ENCODE data around the gene SEMA4F. TPM values are rescaled to one million over a fixed set of nuclear protein-coding genes. Genes with fewer than 3 reads are reported as not detected.

Gene SEMA4F
- total RNA-seq, 1 experiment from 2014 or later: 6.6 TPM

DNA sequence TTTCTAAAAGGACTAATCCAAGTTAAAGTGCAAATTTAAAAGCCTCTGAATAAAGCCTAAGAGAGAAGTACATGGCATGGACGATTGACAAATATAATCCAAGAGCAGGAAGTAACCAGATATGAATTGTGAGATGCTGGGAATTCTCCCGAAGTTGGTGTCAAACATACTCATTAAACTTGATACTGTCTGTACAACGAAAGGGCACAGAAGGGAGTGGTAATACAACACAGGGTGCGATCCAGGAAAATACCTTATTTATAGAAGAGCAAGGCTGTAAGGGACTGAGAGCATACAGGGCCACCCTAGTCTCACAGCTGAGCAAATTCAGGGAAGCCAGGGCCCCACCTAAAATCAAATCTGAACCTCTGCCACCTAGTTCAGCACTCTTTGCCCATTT, 41.6 kb downstream of the SEMA4F start:
- Histone ChIP-seq H2BK120ac (ENCODE audit: low read depth, low read length, poor library complexity, severe bottlenecking) (no peak overlapping the region), H3K56ac (ENCODE audit: insufficient read length, low read depth, low read length) (no peak overlapping the region), H3T11ph (ENCODE audit: low read length) (no peak overlapping the region), H3K23me2 (ENCODE audit: insufficient read length, low read depth, low read length, poor library complexity, severe bottlenecking) (no peaks in the 10 kb centered on the region), H2BK15ac (ENCODE audit: low read depth, low read length) (no peak overlapping the region), H3K4me1 (ENCODE audit: insufficient read depth, low read length) (no peaks in the 10 kb centered on the region), H3K27ac (ENCODE audit: insufficient read length, low read depth, low read length) (no peak overlapping the region), H3K27me3 (ENCODE audit: insufficient read depth, low read length) (no peaks in the 10 kb centered on the region), H2BK5ac (ENCODE audit: insufficient read length, low read length) (no peak overlapping the region), H3K4ac (ENCODE audit: low read depth, low read length) (no peak overlapping the region), H4K5ac (ENCODE audit: insufficient read length, low read depth, low read length) (no peak overlapping the region), H3K14ac (ENCODE audit: insufficient read depth, low read length) (no peak overlapping the region), H3K4me2 (ENCODE audit: insufficient read depth, insufficient read length, low read length) (no peak overlapping the region), H3K79me1 (ENCODE audit: insufficient read depth, low read depth, low read length, poor library complexity, severe bottlenecking) (no peaks in the 10 kb centered on the region), H4K91ac (ENCODE audit: insufficient read length, low read depth, low read length) (no peak overlapping the region), H4K20me1 (ENCODE audit: control insufficient read depth, insufficient read depth, insufficient read length) (no peaks in the 10 kb centered on the region), H3K9me3 (ENCODE audit: control insufficient read depth, low read depth, low read length) (no peaks in the 10 kb centered on the region), H4K8ac (replicated peaks; ENCODE audit: insufficient read length, low read depth, low read length) (no peak overlapping the region), H2AK5ac (ENCODE audit: insufficient read length, low read length) (no peak overlapping the region), H3K79me2 (ENCODE audit: insufficient read depth, low read length) (no peaks in the 10 kb centered on the region), H3K23ac (ENCODE audit: insufficient read length, low read depth, low read length) (no peak overlapping the region), H2BK12ac (ENCODE audit: insufficient read length, low read depth, low read length) (no peak overlapping the region), H2AFZ (ENCODE audit: low read length) (no peak overlapping the region), H2BK20ac (ENCODE audit: low read depth, low read length, poor library complexity, severe bottlenecking) (no peak overlapping the region), H3K18ac (ENCODE audit: insufficient read length, low read depth, low read length) (no peak overlapping the region), H3K9ac (ENCODE audit: extremely low read depth, insufficient read length, low read length) (no peak overlapping the region)
- Mint-ChIP-seq H3K36me3 (ENCODE audit: insufficient read depth in 1 of 3, low read depth in 3 of 3) (no peaks in the 10 kb centered on the region), H3K4me1 (no peaks in the 10 kb centered on the region; a peak in 1 of 4 replicates), H3K4me3 (no peak overlapping the region), H3K9me3 (no peaks in the 10 kb centered on the region; a peak in 1 of 5 replicates), H3K27me3 (ENCODE audit: low read depth) (peaks cover 3% of the 10 kb centered on the region; the same call in 1 of the 2 replicates), H3K27ac (no peak overlapping the region)
- no peak for DNase-seq
- TF ChIP-seq, protein P1, sequence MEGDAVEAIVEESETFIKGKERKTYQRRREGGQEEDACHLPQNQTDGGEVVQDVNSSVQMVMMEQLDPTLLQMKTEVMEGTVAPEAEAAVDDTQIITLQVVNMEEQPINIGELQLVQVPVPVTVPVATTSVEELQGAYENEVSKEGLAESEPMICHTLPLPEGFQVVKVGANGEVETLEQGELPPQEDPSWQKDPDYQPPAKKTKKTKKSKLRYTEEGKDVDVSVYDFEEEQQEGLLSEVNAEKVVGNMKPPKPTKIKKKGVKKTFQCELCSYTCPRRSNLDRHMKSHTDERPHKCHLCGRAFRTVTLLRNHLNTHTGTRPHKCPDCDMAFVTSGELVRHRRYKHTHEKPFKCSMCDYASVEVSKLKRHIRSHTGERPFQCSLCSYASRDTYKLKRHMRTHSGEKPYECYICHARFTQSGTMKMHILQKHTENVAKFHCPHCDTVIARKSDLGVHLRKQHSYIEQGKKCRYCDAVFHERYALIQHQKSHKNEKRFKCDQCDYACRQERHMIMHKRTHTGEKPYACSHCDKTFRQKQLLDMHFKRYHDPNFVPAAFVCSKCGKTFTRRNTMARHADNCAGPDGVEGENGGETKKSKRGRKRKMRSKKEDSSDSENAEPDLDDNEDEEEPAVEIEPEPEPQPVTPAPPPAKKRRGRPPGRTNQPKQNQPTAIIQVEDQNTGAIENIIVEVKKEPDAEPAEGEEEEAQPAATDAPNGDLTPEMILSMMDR (conservative IDR thresholded peaks at IDR 0.05): no peak
- no CpG with 5 or more reads among the region's 4 CpGs for WGBS (ENCODE audit: extremely low coverage, insufficient read length, low lambda C conversion rate)

Measured in H9 (cell line).